BE2C (cell line): ENCODE measurements around the gene KCNIP4.
A peak's percentile ranks its signal among the peaks of the same experiment; 100 is the strongest.

Experiments
- DNase-seq: peaks from one replicate; pipeline ENCODE4 v3.0.0-alpha.2; 2020
- H3K27me3 ChIP-seq: fragments of 250-450 bp; sonication (Bioruptor Pico); 2 replicates; pipeline ENCODE4 v1.5.1; 2020; ENCODE audit warnings: mild to moderate bottlenecking
- H3K36me3 ChIP-seq: fragments of 250-450 bp; sonication (Bioruptor Pico); 2 replicates; pipeline ENCODE4 v1.5.1; 2020; ENCODE audit warnings: mild to moderate bottlenecking
- H3K4me1 ChIP-seq: fragments of 250-450 bp; sonication (Bioruptor Pico); 2 replicates; pipeline ENCODE4 v1.5.1; 2020
- H3K4me3 ChIP-seq: 2 replicates; pipeline ENCODE4 v1.5.1; 2011; ENCODE audit warnings: low read depth, low read length
- H3K9me3 ChIP-seq: fragments of 250-450 bp; sonication (Bioruptor Pico); 2 replicates; pipeline ENCODE4 v1.5.1; 2020
- TF ChIP-seq, protein P1 (sequence below): IDR thresholded peaks from 2 replicates; pipeline ENCODE4 v1.5.1; 2012; ENCODE audit warnings: mild to moderate bottlenecking, low read depth, low read length

Gene KCNIP4

DNA sequence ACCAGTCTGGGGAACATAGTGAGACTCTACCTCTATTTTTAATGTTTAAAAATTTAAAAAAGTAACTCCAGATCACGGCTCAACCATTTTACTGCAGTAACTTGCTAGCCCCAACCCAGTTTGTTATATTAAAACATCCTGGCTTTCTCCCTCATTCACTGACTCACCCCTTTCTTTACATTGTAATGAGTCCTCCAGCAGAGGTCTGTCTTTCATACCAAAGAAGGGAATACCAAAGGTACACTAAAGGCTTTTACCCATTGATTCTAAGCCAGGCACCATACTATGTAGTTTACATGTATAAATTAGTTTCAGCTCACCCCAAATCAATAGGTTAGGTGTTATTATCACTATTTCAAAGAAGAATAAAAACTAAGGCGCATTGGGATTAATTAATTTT, 961.4 kb downstream of the KCNIP4 start:
- Histone ChIP-seq H3K4me3 (no peak overlapping the region), H3K4me1 (no peaks in the 10 kb centered on the region), H3K9me3 (no peaks in the 10 kb centered on the region), H3K36me3 (no peaks in the 10 kb centered on the region), H3K27me3 (no peaks in the 10 kb centered on the region)
- DNase-seq = no peak
- TF ChIP-seq, protein P1, sequence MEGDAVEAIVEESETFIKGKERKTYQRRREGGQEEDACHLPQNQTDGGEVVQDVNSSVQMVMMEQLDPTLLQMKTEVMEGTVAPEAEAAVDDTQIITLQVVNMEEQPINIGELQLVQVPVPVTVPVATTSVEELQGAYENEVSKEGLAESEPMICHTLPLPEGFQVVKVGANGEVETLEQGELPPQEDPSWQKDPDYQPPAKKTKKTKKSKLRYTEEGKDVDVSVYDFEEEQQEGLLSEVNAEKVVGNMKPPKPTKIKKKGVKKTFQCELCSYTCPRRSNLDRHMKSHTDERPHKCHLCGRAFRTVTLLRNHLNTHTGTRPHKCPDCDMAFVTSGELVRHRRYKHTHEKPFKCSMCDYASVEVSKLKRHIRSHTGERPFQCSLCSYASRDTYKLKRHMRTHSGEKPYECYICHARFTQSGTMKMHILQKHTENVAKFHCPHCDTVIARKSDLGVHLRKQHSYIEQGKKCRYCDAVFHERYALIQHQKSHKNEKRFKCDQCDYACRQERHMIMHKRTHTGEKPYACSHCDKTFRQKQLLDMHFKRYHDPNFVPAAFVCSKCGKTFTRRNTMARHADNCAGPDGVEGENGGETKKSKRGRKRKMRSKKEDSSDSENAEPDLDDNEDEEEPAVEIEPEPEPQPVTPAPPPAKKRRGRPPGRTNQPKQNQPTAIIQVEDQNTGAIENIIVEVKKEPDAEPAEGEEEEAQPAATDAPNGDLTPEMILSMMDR = no peak

- DNase-seq = no peak
- TF ChIP-seq, protein P1 = no peak
- Histone ChIP-seq H3K4me1 (no peaks in the 10 kb centered on the region), H3K27me3 (no peaks in the 10 kb centered on the region), H3K36me3 (no peaks in the 10 kb centered on the region), H3K9me3 (no peaks in the 10 kb centered on the region), H3K4me3 (peak overlapping the region; percentile 41; the same call in 1 of the 2 replicates)
These were observed 964.1 kb downstream of the KCNIP4 start for GRCh38 chr4:20984576-20984836.

- Histone ChIP-seq H3K4me3 (peak overlapping the region; percentile 41), H3K9me3 (no peaks in the 10 kb centered on the region), H3K4me1 (no peaks in the 10 kb centered on the region), H3K27me3 (no peaks in the 10 kb centered on the region), H3K36me3 (no peaks in the 10 kb centered on the region)
- DNase-seq = peak; percentile 19
- TF ChIP-seq, protein P1 = no peak
These were observed 964.6 kb downstream of the KCNIP4 start for GRCh38 chr4:20983763-20984575.

DNA sequence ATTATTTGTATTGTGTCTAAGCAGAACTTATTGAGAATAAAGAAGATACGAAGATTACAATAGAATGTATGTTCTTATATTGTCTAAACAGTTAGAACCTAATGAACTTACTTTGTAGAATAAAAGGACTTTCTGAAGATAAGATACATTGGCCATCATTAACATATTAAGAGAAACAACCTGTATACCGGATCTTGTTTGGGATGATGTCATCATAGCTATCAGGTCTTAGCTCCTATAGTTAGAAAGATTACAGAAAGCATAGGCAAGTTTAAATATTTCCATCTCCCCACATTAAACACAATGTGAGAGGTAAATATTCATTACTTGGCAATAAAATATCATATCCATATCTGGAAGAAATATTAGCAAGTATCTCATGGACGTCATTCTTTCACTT, 966.0 kb downstream of the KCNIP4 start:
- Histone ChIP-seq H3K9me3 (no peaks in the 10 kb centered on the region), H3K27me3 (no peaks in the 10 kb centered on the region), H3K36me3 (no peaks in the 10 kb centered on the region), H3K4me3 (no peak overlapping the region), H3K4me1 (no peaks in the 10 kb centered on the region)
- DNase-seq = no peak
- TF ChIP-seq, protein P1 = no peak

DNA sequence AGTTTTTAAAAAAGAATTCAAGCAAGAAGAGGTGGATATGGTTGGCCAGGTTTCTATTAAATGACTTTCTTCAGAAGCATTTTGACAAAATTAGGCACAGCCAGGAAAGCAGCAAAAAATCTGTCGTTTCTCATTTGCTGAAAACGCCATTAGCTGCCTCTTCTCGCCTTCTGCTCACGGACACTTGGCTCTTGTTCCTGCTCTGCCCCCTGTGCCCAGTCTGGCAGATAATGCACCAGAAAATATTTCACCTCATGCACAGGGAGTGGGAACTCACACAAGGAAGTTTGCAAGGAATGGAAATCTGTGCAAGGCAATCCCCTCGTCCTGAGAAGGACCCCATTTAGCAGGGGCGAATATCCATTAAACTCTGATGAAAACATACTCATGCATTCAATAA, 988.3 kb downstream of the KCNIP4 start:
- no peak overlapping the region for H3K4me3 ChIP-seq
- no peaks in the 10 kb centered on the region for H3K36me3 ChIP-seq
- no peaks in the 10 kb centered on the region for H3K4me1 ChIP-seq
- H3K27me3 ChIP-seq = no peaks in the 10 kb centered on the region
- TF ChIP-seq, protein P1 = no peak
- no peak for DNase-seq
- no peaks in the 10 kb centered on the region for H3K9me3 ChIP-seq

GRCh38 chr4:20954541-20954940, 994.0 kb downstream of the KCNIP4 start:
- H3K4me3 ChIP-seq = no peak overlapping the region
- H3K36me3 ChIP-seq = no peaks in the 10 kb centered on the region
- DNase-seq = peak; percentile 40
- TF ChIP-seq, protein P1 = no peak
- H3K27me3 ChIP-seq = no peaks in the 10 kb centered on the region
- H3K9me3 ChIP-seq = no peaks in the 10 kb centered on the region
- H3K4me1 ChIP-seq = no peaks in the 10 kb centered on the region; the same call in 1 of the 2 replicates
